K562 (cell line): ENCODE measurements around the gene PCDH9. TPM values are rescaled to one million over a fixed set of nuclear protein-coding genes. Genes with fewer than 3 reads are reported as not detected.

Source experiments
- BRF1 ChIP-seq: IDR thresholded peaks from 3 replicates; pipeline ENCODE4 v1.6.1; 2011; ENCODE audit warnings: borderline replicate concordance, mild to moderate bottlenecking; ENCODE audit not compliant: insufficient read length; ENCODE audit errors: extremely low read depth
- KLF13 ChIP-seq: fragments of 450-650 bp; IDR thresholded peaks from 2 replicates; pipeline ENCODE4 v1.6.1; 2016; ENCODE audit warnings: missing genetic modification characterization, low read depth, mild to moderate bottlenecking, missing compliant biosample characterization, moderate library complexity, borderline replicate concordance
- NELFE ChIP-seq: IDR thresholded peaks from 2 replicates; pipeline ENCODE4 v1.6.1; 2011; ENCODE audit warnings: mild to moderate bottlenecking; ENCODE audit not compliant: insufficient read depth, insufficient read length
- POLR2G ChIP-seq: fragments of 200-400 bp; formaldehyde crosslinking; IDR thresholded peaks from 2 replicates; pipeline ENCODE4 v1.6.1; 2017; ENCODE audit warnings: low read depth, mild to moderate bottlenecking, antibody characterized with exemption, low read length, moderate library complexity
- polyA plus RNA-seq, 8 experiments: library from polyadenylated mRNA; depleted of rRNA in 4 of 8; stranded (reverse) in 5 of 8; unstranded in 3 of 8; fragments of >200 nt; fragmentation: Nextera tagmentation in 2 of 8; fragmentation: Illumina TruSeq in 1 of 8; extraction: Ambion mirVana in 2 of 8; extraction: Trizol in 1 of 8; gene quantifications; 2 replicates each; pipeline versions ENCODE4 v1.2.1 to v1.2.3, GENCODE V29; 2011 to 2014; ENCODE audit warnings: inconsistent platforms in 1 of 8, missing spikeins in 1 of 8
- total RNA-seq, 7 experiments: library from RNA; depleted of rRNA in 6 of 7; stranded (reverse); fragments of >200 nt in 6 of 7; fragmentation: Illumina TruSeq in 2 of 7; extraction: Trizol in 2 of 7; gene quantifications; 2 replicates each; pipeline versions ENCODE4 v1.2.1 to v1.2.3, GENCODE V29; 2011 to 2021; ENCODE audit warnings: low replicate concordance in 1 of 7
- TF ChIP-seq, protein P1 (sequence below), 2 experiments: fragments of 200-800 bp in 1 of 2; sonication (Bioruptor generic) in 1 of 2; sonication (generic) in 1 of 2; formaldehyde crosslinking in 1 of 2; IDR thresholded peaks in 1 of 2; conservative IDR thresholded peaks in 1 of 2; 2 replicates each; pipeline versions ENCODE4 v1.5.0 to v1.6.1; 2016 to 2020; ENCODE audit warnings: missing compliant biosample characterization in 1 of 2, missing genetic modification characterization in 1 of 2, missing genetic modification reagents in 1 of 2
- TF ChIP-seq, protein P2 (sequence below): IDR thresholded peaks from 3 replicates; pipeline ENCODE4 v1.6.1; 2011; ENCODE audit warnings: borderline replicate concordance, mild to moderate bottlenecking, moderate library complexity; ENCODE audit not compliant: insufficient read length; ENCODE audit errors: extremely low read depth

Gene PCDH9
- total and polyA plus RNA-seq, 9 of the 15 experiments (the other 6 are each of a cell fraction or from before 2014, with no cell fraction given): 1.1 to 6.7 (median 4.9) TPM

DNA sequence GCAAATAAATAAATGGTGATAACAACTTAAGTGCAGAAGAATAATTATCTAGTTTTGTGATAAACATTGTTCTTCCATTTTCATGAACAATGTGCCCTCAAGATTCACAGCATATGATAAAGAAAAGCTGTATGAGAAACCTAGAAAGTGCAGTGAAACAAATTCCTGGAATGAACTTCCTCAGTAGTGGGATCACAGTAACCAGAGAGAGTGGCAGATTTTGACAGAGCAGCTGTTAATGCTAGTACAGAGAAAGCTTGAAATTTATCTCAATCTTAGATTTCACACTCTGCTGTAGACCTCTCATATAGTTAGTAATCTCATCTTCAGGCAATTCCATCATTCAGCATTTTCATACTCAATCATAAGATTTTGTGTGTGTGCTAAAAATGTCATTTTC lies 664.9 kb downstream of the PCDH9 start (continued):
- TF ChIP-seq, protein P1, sequence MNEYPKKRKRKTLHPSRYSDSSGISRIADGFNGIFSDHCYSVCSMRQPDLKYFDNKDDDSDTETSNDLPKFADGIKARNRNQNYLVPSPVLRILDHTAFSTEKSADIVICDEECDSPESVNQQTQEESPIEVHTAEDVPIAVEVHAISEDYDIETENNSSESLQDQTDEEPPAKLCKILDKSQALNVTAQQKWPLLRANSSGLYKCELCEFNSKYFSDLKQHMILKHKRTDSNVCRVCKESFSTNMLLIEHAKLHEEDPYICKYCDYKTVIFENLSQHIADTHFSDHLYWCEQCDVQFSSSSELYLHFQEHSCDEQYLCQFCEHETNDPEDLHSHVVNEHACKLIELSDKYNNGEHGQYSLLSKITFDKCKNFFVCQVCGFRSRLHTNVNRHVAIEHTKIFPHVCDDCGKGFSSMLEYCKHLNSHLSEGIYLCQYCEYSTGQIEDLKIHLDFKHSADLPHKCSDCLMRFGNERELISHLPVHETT (CRISPR knock-in tag; conservative IDR thresholded peaks at IDR 0.05 in 1 of 2, IDR thresholded peaks at IDR 0.05 in 1 of 2): no peak
- TF ChIP-seq BRF1: no peak
- TF ChIP-seq KLF13 (tag): no peak
- TF ChIP-seq, protein P2, sequence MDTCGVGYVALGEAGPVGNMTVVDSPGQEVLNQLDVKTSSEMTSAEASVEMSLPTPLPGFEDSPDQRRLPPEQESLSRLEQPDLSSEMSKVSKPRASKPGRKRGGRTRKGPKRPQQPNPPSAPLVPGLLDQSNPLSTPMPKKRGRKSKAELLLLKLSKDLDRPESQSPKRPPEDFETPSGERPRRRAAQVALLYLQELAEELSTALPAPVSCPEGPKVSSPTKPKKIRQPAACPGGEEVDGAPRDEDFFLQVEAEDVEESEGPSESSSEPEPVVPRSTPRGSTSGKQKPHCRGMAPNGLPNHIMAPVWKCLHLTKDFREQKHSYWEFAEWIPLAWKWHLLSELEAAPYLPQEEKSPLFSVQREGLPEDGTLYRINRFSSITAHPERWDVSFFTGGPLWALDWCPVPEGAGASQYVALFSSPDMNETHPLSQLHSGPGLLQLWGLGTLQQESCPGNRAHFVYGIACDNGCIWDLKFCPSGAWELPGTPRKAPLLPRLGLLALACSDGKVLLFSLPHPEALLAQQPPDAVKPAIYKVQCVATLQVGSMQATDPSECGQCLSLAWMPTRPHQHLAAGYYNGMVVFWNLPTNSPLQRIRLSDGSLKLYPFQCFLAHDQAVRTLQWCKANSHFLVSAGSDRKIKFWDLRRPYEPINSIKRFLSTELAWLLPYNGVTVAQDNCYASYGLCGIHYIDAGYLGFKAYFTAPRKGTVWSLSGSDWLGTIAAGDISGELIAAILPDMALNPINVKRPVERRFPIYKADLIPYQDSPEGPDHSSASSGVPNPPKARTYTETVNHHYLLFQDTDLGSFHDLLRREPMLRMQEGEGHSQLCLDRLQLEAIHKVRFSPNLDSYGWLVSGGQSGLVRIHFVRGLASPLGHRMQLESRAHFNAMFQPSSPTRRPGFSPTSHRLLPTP: no peak
- no peak for TF ChIP-seq NELFE
- no peak for TF ChIP-seq POLR2G
